Thoracic aorta (tissue), 2 donors: Measurements from ENCODE around the gene TRIP10. TPM values are rescaled to one million over a fixed set of nuclear protein-coding genes. Genes with fewer than 3 reads are reported as not detected.

Source experiments
- ATAC-seq: fragments of 150-250 bp; one replicate; pipeline ENCODE4 v1.8.0; 2017; ENCODE audit warnings: low read depth; ENCODE audit not compliant: insufficient number of reproducible peaks, low FRiP score
- DNase-seq: peaks from one replicate; pipeline ENCODE4 v3.0.0-alpha.2; 2020; ENCODE audit warnings: low spot score
- H3K27ac ChIP-seq, 2 donors: fragments of 200-600 bp; sonication (generic); 1 replicate in 1 of 2; 2 replicates in 1 of 2; pipeline ENCODE4 v1.5.1; 2016; ENCODE audit warnings: mild to moderate bottlenecking in 2 of 2, moderate library complexity in 2 of 2
- H3K27me3 ChIP-seq: fragments of 200-600 bp; sonication (generic); replicated peaks from 2 replicates; pipeline ENCODE4 v1.6.0; 2016; ENCODE audit warnings: mild to moderate bottlenecking; ENCODE audit not compliant: insufficient read depth
- H3K36me3 ChIP-seq: fragments of 200-600 bp; sonication (generic); one replicate; pipeline ENCODE4 v1.5.1; 2016
- H3K4me1 ChIP-seq, 2 donors: fragments of 200-600 bp; sonication (generic); 1 replicate in 1 of 2; 2 replicates in 1 of 2; pipeline versions ENCODE4 v1.5.1 to v1.6.0; 2016; ENCODE audit warnings: low read depth in 2 of 2, mild to moderate bottlenecking in 1 of 2; ENCODE audit not compliant: control insufficient read depth in 1 of 2
- H3K4me3 ChIP-seq: fragments of 200-600 bp; sonication (generic); 2 replicates; pipeline ENCODE4 v1.5.1; 2016; ENCODE audit warnings: mild to moderate bottlenecking
- H3K9me3 ChIP-seq: fragments of 200-600 bp; sonication (generic); 2 replicates; pipeline ENCODE4 v1.5.1; 2016
- CTCF ChIP-seq: fragments of 200-600 bp; sonication (generic); IDR thresholded peaks from one replicate; pipeline ENCODE4 v1.5.1; 2019; ENCODE audit warnings: antibody characterized with exemption
- total RNA-seq, 2 donors: library from RNA; depleted of rRNA; stranded (reverse); fragments of >200 nt; gene quantifications; one replicate each; pipeline versions ENCODE4 v1.1.0 to v1.2.3, GENCODE V29; 2016

TRIP10 gene
- total RNA-seq, 2 donors from 2014 or later = 98.2 to 105 TPM

- peak overlapping the region; percentile 88 for H3K4me3 ChIP-seq
- H3K4me1 ChIP-seq = peaks cover 27 to 62% of the 10 kb centered on the region in 2 donors
- no peak for TF ChIP-seq CTCF
- H3K36me3 ChIP-seq = peaks cover 12% of the 10 kb centered on the region
- ATAC-seq (no peak), DNase-seq (no peak)
- H3K9me3 ChIP-seq = no peaks in the 10 kb centered on the region
- H3K27me3 ChIP-seq = no peaks in the 10 kb centered on the region
- peak overlapping the region; percentile 82 to 90 for H3K27ac ChIP-seq
Observed at GRCh38 chr19:6738787-6739389, 592 bp upstream of the TRIP10 start.

DNA sequence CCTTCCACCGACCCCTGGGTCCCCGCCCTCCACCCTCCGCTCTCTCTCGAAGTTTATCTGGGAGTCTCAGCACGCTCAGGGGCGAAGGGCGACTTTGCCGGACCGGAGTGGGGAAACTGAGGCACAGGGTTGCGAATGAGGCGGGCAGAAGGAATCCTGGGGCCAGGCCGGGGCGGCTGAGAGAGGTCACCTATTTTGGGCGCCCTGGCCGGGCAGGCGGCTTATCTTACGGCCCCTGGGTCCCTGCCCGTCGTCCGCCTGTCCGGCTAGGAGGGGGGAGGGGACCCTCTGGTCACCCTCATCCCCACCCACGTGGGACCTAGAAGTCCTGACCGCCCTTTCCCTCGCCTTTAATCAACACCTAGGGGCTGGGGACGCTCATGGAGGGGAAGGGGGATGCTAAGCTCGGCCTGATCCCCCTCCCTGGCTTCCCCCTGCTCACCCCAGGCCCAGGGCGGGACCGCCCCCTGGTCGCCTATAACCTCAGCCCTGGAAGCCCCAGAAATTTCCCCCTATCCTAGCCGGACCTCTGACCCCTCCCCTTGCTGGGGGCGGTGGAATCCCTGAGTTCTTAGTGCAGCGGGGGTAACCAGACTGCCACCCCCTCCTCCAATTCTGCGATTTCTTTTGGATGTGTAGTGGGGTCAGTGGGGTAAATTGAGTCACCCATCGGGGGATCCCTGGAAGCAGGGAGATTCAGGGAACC lies 556 bp downstream of the TRIP10 start:
- H3K4me3 ChIP-seq = peak overlapping the region; percentile 88
- ATAC-seq (no peak), DNase-seq (no peak)
- H3K9me3 ChIP-seq = no peaks in the 10 kb centered on the region
- H3K27me3 ChIP-seq = no peaks in the 10 kb centered on the region
- no peak for TF ChIP-seq CTCF
- H3K36me3 ChIP-seq = peaks cover 11% of the 10 kb centered on the region
- H3K4me1 ChIP-seq = peaks cover 33 to 72% of the 10 kb centered on the region in 2 donors
- H3K27ac ChIP-seq = peak overlapping the region; percentile 87 to 93

GRCh38 chr19:6740589-6741343 lies 1.3 kb downstream of the TRIP10 start:
- Histone ChIP-seq H3K4me3 (peak overlapping the region; percentile 88), H3K36me3 (peaks cover 6% of the 10 kb centered on the region), H3K27me3 (no peaks in the 10 kb centered on the region), H3K9me3 (no peaks in the 10 kb centered on the region), H3K4me1 (peaks cover 34 to 71% of the 10 kb centered on the region in 2 donors), H3K27ac (peak overlapping the region; percentile 87 to 93)
- ATAC-seq (no peak), DNase-seq (no peak)
- TF ChIP-seq CTCF = no peak

DNA sequence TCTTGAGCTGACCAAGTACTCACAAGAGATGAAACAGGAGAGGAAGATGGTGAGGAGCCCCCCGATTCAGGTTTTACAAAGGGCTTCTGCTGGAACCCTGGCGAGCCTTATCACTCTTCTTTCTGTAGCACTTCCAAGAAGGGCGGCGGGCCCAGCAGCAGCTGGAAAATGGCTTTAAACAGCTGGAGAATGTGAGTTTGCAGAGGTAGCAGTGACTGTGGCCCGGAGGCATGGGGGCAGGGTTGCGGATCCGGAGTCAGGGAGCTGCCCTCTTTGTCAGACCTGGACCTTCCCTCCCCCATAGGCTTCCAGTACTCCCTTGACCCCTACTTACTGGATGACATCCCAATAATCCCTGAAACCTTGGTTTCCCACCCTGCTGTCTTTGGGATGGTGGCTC lies 3.6 kb downstream of the TRIP10 start:
- Histone ChIP-seq H3K9me3 (no peaks in the 10 kb centered on the region), H3K4me1 (peaks cover 26 to 57% of the 10 kb centered on the region in 2 donors), H3K36me3 (peaks cover 25% of the 10 kb centered on the region), H3K27ac (peak overlapping the region; percentile 81 to 84), H3K4me3 (no peak overlapping the region), H3K27me3 (no peaks in the 10 kb centered on the region)
- no peak for ATAC-seq
- TF ChIP-seq CTCF = no peak
- no peak for DNase-seq
